GM18868 (cell line): ENCODE results near the gene SF3A1.
"Not testable (repeated sequence)": the region's sequence is repeated elsewhere in the genome, so short reads cannot be mapped to it uniquely, and the experiment has no call there.

Experiments
- ATAC-seq: cut with Tn5 transposase; IDR thresholded peaks from one replicate; pipeline ENCODE4 v1.9.1; 2021; ENCODE audit warnings: mild to moderate bottlenecking, moderate library complexity; ENCODE audit not compliant: unreplicated experiment

The SF3A1 gene

DNA sequence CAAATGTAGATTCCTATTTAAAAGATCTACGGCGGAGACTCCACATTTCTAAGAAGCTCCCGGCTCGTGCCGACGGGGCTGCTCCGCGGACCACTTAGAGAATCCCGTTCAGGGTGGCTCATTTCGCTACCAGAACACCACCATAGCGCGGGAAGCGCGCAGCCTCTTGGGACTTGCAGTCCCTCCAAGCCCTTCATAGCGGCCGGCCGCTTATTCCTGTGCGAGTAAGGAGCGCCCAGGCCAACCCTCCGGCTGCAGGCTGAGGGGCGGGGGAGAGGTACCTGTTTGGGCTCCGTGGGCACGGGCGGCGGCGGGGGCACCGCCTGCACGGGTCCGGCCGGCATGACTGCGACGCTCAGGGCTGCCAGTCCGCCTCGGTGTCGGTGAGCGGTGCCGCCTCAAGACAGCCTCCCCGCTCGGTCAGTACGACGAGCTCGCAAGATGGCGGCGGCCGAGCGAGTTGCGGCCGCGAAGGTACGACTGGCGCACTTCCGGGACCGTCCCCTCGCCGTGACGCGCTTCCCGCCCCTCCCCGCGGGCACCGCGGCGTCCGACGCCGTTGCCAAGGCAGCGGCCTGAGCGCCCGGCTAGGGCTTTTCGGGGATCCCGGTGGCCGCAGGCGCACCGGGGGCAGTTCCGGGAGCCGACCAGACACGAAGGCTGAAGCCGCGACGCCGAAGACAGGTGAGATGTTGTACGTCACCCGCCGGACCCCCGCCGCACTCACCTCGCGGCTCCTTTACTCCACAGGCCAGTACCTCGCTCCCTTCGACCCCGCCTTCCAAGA is at the start of gene SF3A1, which contains the start of gene CCDC157:
Gene SF3A1, minus strand, starts transcription at position 446 of the 787 bp plus-strand sequence. Its CDS starts 102 bp downstream, at position 344.
Gene CCDC157, plus strand, starts transcription at position 559 of the 787 bp plus-strand sequence. CDS start 8,994 bp downstream, outside the sequence.
- ATAC-seq = peak; percentile 92

DNA sequence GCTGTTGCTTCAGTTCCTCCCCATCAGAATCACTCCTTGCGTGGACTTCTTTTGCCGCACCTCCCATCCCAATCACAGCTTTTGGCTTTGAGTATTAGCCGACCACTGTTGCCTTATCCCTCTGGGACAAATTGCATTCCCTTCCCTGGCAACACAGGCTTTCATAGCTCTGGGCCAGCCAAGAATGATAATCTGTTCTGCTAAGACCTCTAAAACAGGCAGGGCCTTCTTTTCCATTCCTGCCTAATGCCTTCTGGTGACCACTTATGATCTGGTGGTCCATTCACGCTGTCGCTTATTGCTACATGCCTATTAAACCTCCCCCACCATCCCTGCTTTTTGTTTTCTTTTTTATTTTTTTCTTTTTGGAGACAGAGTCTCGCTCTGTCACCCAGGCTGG is 49.7 kb upstream of the SF3A1 start:
- ATAC-seq = no peak

GRCh38 chr22:30405731-30406130 is 49.0 kb upstream of the SF3A1 start:
- ATAC-seq = no peak

DNA sequence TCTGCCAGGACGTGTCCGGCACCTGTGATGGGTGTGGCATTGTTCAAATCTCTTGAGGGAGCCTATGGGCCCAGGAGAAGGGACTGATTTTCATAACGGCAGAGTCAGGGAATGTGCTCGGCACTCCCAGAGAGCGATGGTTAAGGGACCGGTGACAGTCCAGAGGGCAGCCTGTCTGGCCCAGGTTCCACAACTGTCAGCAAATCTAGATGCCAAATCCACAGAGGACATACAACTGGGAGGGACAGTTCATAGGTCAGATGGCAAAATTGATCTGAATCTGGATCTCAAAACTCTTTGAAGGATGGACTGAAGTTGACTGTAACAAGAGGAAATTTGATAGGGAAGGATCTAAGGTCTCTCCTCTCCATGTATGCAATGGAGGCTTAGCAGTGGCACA is 47.6 kb upstream of the SF3A1 start:
- ATAC-seq = no peak

DNA sequence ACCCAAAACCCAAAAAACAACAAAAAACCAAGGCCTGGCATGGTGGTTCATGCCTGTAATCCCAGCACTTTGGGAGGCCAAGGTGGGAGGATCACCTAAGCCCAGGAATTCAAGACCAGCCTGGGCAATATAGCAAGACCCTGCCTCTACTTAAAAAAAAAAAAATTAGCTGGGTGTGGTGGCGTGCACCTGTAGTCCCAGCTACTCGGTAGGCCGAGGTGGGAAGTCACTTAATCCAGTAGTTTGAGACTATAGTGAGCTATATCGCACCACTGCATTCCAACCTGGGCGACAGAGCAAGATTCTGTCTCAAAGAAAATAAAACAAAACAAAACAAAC is 46.0 kb upstream of the SF3A1 start:
- ATAC-seq = not testable (repeated sequence)

- ATAC-seq = no peak
Measured at GRCh38 chr22:30402028-30402765, 45.5 kb upstream of the SF3A1 start.

GRCh38 chr22:30401024-30401423 is 44.3 kb upstream of the SF3A1 start:
- not testable (repeated sequence) for ATAC-seq

- ATAC-seq = no peak
Measured at GRCh38 chr22:30400159-30400558, 43.5 kb upstream of the SF3A1 start.

DNA sequence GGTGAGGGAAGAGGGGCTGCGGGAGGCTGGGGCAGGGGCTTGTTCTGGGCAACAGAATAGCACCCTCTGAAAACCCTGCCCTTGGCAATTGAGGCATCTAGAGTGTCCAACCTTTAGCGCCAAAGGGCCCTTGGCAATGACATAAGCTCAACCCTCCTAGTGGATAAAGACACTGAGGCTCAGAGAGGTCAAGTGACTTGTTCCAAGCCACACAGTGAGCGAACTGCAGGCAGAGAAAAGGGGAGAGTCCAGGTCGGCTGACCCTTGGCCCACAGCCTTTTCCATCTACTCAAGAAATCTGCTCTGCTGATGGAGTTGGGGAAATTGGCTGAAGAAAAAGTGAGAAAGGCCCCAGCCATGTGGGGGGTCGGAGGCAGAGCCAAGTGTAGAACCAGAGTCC is 43.0 kb upstream of the SF3A1 start:
- no peak for ATAC-seq

DNA sequence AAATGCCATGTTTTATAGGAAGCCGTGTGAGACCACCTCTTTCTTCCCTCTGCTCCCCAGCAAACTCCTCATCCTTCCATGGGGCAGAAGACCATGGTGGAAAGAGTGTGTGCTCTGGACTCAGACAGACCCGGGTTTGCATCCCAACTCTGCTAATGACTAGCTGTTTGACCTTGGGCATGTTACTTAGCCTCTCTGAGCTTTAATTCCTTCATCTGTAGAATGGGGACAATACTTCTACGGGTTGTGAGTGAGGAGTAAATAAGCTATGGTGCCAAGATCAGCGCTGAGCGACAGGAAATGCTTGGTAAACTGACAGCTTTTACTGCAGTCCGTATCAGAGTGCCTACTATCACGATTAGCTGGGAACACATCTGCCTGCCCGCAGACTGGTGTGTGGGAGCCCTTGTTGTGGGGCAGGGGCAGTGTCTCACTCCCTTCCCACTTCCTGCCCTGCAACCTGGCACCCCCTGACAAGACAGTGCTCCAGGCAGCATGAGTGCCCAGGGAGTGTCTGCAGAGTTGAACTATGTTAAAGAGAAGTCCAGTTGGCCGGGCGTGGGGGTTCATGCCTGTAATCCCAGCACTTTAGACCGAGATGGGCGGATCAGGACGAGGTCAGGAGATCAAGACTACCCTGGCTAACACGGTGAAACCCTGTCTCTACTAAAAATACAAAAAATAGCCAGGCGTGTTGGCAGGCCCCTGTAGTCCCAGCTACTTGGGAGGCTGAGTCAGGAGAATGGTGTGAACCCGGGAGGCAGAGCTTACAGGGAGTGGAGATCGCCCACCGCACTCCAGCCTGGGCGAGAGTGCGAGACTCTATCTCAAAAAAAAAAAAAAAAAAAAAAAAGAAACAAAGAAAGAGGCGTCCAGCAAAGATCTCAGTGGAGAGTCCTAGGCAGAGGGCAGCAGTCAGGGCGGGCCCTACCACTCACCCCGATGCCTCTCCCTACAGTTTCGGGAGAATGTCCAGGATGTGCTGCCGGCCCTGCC is 42.3 kb upstream of the SF3A1 start:
- ATAC-seq = no peak

- ATAC-seq = no peak
Measured at GRCh38 chr22:30397656-30398635, 41.3 kb upstream of the SF3A1 start.

GRCh38 chr22:30396871-30397655 is 40.4 kb upstream of the SF3A1 start, which contains the start of gene SEC14L2:
Gene SEC14L2, plus strand, starts transcription at chr22:30397018. Its CDS starts 99 bp downstream, at chr22:30397117.
- ATAC-seq = no peak

GRCh38 chr22:30393885-30394284 is 37.2 kb upstream of the SF3A1 start:
- no peak for ATAC-seq

DNA sequence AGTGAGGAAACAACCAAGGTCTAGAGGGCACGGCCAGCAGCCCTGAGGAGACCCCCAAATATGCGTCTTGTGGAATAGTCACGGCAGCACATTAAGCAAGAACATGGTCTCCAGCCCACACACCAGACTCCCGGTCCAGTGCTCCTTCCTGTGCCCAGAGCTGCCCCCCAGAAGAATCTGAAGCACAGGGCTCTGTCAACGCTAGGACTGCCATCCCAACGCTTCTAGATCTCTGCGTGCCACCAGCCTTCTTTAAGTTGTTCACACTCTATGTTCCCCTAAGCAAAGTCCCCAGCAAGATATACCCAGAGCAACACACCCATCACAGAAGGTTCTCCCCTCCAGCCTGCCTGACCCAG is 36.6 kb upstream of the SF3A1 start:
- ATAC-seq = no peak

GRCh38 chr22:30392661-30393321 is 36.1 kb upstream of the SF3A1 start:
- ATAC-seq = no peak

DNA sequence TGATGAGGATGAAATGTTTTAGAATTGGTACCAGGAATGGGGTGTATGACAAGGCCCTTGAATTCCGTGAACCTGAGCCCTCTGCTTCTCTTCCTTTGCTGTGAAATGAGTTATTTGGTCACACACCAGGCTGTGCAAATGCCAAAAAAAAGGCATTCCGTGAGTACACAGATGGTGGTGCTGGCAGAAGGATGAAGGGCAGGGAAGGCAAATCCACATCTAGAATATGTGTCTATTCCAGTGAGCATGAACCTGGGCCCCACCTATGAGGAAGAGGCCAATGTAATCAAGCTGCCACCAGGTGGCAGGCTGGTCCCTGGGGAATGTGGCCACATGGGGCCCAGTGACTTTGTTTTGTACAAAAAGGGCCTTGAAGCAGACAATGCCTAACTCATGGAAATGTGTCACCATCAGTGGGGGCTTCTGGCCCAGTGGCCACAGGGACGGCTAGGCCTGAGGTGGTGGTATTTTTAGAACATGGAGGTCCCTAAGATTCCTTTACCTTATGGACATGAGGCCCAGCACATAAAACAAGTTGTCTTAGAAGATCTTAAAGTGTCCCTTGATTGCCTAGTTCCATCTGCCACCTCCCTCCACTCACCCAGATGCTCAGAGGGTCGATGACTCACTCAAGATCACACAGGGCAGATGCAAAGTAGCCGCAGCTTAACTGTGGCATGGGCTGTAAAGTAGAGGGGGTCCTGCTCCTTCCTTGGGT is 34.4 kb upstream of the SF3A1 start:
- peak; percentile 38 for ATAC-seq

DNA sequence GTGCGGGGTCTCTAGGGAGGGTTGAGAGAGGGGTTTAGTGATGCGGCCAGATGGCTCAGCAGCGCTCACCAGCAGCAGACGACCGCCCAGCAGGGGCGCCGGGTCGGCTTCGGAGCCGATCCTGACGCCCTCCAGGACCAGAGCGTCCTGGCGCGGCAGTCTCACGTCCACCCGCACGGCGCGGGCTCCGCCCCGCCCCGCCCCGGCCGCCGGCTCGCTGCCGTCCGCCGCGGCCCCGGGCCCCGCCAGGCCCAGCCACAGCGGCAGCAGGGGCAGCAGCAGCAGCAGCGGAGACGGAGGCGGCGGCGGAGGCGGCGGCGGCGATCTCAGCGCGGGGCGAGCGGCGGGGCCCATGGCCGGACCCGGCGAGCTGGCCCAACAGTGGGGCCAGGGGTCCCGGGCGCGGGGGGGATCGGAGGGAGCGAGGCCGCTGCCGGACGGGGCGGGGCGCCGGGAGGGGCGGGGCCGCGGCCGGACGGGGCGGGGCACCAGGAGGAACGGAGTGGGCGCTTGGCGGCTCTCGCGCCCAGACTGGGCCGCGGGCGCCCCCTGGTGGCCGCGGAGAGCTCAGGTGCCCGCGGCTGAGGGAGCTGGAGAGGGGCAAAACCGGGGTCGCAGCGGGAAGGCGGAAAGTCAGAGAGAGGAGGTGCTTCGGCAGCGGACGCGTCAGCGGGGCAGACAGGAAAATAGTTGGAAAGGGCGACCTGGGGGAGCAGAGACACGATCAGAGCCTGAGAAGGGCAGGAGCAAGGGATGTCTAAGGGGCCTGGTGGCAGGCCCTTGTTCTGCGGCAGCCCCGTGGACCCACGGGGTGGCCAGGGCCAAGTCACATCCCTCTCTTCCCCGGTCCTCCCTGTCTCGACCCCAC is 30.5 kb upstream of the SF3A1 start, which contains the start of gene RNF215:
Gene RNF215, minus strand, starts transcription at position 452 of the 868 bp plus-strand sequence. Its CDS starts 98 bp downstream, at position 354.
- peak; percentile 65 for ATAC-seq
